Esophagus muscularis mucosa (tissue), 3 donors: Measurements from ENCODE around the gene SPOCD1.

Experiments
- POLR2A ChIP-seq: fragments of 450-650 bp; IDR thresholded peaks from one replicate; pipeline ENCODE4 v1.6.1; 2017; ENCODE audit warnings: antibody characterized with exemption, moderate library complexity, mild to moderate bottlenecking, low read depth
- POLR2AphosphoS5 ChIP-seq, 2 donors: sonication (generic); formaldehyde crosslinking; IDR thresholded peaks; one replicate each; pipeline ENCODE4 v1.6.1; 2017; ENCODE audit warnings: antibody characterized with exemption in 2 of 2
- TF ChIP-seq, protein P1 (sequence below), 3 experiments: fragments of 200-600 bp in 2 of 3; fragments of 450-650 bp in 1 of 3; sonication (generic) in 2 of 3; IDR thresholded peaks; one replicate each; pipeline ENCODE4 v1.5.1; 2017 to 2019; ENCODE audit warnings: antibody characterized with exemption in 3 of 3, mild to moderate bottlenecking in 2 of 3, moderate library complexity in 1 of 3

DNA sequence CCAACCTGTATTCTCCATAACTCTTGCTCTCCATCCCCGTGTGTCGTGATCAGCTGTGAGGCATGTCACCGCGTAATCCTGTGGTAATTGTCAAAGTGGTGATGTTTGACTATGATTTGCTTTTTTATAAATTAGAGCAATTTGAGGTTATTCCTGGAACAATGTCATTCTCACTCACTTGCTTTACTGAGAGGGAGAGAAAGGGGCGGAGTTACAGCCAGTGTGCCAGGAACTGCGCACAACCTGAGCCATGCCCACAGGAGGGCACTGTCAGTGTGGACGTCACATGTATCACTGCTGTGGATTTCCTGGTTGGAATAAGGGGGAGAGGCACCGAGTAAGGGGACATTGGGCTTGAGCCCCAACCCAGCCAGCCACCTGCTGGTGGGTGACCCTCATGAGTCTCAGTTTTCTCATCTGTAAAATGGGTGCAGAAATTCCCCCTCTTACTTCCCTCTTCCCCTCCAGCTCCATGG is 58.6 kb downstream of the SPOCD1 start:
- TF ChIP-seq POLR2A (no peak), POLR2AphosphoS5 (IDR thresholded peaks at IDR 0.05) (no peak)
- TF ChIP-seq, protein P1, sequence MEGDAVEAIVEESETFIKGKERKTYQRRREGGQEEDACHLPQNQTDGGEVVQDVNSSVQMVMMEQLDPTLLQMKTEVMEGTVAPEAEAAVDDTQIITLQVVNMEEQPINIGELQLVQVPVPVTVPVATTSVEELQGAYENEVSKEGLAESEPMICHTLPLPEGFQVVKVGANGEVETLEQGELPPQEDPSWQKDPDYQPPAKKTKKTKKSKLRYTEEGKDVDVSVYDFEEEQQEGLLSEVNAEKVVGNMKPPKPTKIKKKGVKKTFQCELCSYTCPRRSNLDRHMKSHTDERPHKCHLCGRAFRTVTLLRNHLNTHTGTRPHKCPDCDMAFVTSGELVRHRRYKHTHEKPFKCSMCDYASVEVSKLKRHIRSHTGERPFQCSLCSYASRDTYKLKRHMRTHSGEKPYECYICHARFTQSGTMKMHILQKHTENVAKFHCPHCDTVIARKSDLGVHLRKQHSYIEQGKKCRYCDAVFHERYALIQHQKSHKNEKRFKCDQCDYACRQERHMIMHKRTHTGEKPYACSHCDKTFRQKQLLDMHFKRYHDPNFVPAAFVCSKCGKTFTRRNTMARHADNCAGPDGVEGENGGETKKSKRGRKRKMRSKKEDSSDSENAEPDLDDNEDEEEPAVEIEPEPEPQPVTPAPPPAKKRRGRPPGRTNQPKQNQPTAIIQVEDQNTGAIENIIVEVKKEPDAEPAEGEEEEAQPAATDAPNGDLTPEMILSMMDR (IDR thresholded peaks at IDR 0.05) = no peak
